PFSK-1 (cell line): ENCODE data around the gene CDC40.

ENCODE experiments used
- FOXP2 ChIP-seq: optimal IDR thresholded peaks from 2 replicates; pipeline ENCODE3; 2011; ENCODE audit warnings: borderline replicate concordance, control low read depth, inconsistent platforms; ENCODE audit not compliant: insufficient read depth; ENCODE audit errors: extremely low read length, extremely low read depth
- POLR2AphosphoS5 ChIP-seq: IDR thresholded peaks from 2 replicates; pipeline ENCODE4 v1.6.1; 2012; ENCODE audit warnings: low read depth, mild to moderate bottlenecking, control low read depth, low read length, moderate library complexity
- SIN3A ChIP-seq: IDR thresholded peaks from 2 replicates; pipeline ENCODE4 v1.6.1; 2012; ENCODE audit warnings: mild to moderate bottlenecking, low read length, moderate library complexity, borderline replicate concordance; ENCODE audit not compliant: insufficient read depth
- TAF1 ChIP-seq: IDR thresholded peaks from 2 replicates; pipeline ENCODE4 v1.6.1; 2012; ENCODE audit warnings: low read length, control low read depth, borderline replicate concordance; ENCODE audit not compliant: insufficient read depth
- TF ChIP-seq, protein P1 (sequence below), 2 experiments: IDR thresholded peaks; 2 replicates each; pipeline versions ENCODE4 v1.6.1 to v1.8.0; 2011 to 2012; ENCODE audit warnings: low read depth in 2 of 2, low read length in 2 of 2, control low read depth in 1 of 2, inconsistent platforms in 1 of 2, mild to moderate bottlenecking in 1 of 2, moderate library complexity in 1 of 2; ENCODE audit not compliant: insufficient read depth in 1 of 2

The CDC40 gene

DNA sequence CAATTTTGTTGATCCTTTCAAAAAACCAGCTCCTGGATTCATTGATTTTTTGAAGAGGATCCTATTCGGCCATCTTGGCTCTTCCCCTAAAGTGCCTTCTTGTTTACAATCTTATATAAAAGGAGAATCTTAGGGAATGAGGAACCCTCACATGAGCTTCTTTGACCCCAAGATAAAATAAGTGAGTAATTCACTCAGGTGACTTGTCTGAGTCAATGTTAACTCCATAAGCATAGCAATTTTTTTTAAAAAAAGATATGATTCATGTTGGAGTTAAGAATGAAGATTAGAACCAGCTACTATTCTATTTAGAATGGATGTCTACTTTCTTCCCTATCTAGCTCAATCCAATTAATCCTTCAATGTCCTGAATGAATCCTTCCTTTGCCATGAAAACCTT lies 21.7 kb upstream of the CDC40 start:
- TF ChIP-seq, protein P1, sequence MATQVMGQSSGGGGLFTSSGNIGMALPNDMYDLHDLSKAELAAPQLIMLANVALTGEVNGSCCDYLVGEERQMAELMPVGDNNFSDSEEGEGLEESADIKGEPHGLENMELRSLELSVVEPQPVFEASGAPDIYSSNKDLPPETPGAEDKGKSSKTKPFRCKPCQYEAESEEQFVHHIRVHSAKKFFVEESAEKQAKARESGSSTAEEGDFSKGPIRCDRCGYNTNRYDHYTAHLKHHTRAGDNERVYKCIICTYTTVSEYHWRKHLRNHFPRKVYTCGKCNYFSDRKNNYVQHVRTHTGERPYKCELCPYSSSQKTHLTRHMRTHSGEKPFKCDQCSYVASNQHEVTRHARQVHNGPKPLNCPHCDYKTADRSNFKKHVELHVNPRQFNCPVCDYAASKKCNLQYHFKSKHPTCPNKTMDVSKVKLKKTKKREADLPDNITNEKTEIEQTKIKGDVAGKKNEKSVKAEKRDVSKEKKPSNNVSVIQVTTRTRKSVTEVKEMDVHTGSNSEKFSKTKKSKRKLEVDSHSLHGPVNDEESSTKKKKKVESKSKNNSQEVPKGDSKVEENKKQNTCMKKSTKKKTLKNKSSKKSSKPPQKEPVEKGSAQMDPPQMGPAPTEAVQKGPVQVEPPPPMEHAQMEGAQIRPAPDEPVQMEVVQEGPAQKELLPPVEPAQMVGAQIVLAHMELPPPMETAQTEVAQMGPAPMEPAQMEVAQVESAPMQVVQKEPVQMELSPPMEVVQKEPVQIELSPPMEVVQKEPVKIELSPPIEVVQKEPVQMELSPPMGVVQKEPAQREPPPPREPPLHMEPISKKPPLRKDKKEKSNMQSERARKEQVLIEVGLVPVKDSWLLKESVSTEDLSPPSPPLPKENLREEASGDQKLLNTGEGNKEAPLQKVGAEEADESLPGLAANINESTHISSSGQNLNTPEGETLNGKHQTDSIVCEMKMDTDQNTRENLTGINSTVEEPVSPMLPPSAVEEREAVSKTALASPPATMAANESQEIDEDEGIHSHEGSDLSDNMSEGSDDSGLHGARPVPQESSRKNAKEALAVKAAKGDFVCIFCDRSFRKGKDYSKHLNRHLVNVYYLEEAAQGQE (IDR thresholded peaks at IDR 0.05; ENCODE audit: insufficient read depth in 1 of 2, low read depth in 2 of 2, low read length in 2 of 2), result no peak
- no peak for TF ChIP-seq TAF1
- no peak for TF ChIP-seq POLR2AphosphoS5
- TF ChIP-seq FOXP2, result no peak
- no peak for TF ChIP-seq SIN3A

DNA sequence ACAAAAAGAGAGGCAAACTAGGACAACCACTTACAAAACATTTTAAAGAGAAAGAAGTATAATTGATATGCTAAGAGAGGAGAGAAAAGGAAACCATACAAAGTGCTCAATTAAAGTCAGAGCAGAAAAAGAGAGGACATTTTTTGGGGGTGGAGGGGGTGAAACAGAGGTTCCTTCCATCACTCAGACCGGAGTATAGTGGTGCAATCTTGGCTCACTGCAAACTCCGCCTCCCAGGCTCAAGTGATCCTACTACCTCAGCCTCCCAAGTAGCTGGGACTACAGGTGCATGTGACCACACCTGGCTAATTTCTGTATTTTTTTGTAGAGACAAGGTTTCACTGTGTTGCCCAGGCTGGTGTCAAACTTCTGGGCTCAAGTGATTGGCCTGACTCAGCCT lies 10.1 kb upstream of the CDC40 start:
- TF ChIP-seq, protein P1 (IDR thresholded peaks at IDR 0.05; ENCODE audit: insufficient read depth in 1 of 2, low read depth in 2 of 2, low read length in 2 of 2), result no peak
- TF ChIP-seq FOXP2 (no peak), SIN3A (no peak), POLR2AphosphoS5 (no peak), TAF1 (no peak)

DNA sequence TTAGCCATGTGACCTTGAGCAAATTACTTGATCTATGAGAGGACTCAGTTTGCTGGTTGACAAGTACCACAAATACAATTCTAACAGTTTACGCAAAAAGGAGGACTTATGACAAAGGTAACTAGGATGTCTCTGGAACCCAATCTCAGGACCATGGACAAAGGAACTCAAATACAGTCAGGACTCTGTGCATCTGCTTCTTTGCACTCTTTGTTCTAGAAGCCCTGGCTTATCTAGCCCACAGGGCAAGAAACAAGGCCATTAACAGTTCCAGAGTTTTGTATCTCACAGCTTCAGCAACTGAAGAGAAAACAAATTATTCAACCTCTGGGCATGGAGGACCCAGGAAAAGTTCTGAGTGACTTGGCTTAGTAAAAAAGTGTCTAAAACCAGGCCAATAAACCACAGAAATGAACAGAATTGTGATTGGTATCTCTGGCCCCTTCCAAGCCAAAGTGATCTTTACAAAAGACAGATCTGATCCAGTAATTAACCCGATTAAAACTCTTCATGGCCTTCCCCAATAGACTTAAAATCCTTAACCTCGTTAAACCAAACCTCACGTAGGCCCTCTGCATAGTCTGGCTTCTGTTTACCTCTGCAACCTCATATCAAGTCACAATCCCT lies 6.6 kb upstream of the CDC40 start:
- no peak for TF ChIP-seq POLR2AphosphoS5
- TF ChIP-seq, protein P1 (IDR thresholded peaks at IDR 0.05; ENCODE audit: insufficient read depth in 1 of 2, low read depth in 2 of 2, low read length in 2 of 2), result peak; percentile 83 to 93
- no peak for TF ChIP-seq FOXP2

DNA sequence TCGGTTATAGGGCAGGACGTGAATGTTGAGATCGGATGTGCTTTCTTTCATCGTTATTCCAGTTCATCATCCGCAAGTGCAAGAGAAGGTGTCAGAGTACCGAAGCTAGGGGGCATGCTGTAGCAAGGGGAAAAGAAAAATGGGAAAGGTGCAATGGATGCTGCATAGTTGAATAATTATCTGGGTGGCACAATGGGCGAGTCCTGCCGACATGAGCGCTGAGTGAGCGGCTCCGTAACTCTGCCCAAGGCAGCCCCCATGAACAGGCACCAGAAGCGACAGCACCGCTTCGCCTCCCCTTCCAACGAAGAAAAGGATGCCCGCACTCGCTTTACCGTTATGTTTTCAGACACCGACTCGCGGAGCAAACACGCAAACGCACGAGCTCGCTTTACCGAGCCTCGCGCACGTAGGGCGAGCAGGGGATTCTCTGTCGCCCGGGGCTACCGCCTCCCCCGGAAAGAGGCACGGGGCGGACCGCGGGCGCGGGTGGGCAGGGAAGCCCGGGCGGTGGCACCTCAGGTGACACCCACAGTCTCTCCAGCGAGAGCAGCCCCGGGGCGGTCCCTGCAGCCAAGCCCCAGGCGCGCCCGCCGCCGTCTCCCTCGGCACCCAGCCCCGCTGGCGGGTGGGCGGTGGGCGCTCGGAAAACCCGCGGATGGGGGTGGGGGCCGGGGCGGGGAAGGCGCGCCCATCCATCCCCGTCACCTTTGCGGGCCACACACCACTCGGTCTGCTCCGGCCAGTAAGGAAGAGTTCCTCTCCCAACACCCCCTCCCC lies 1.4 kb upstream of the CDC40 start:
- TF ChIP-seq POLR2AphosphoS5, result no peak
- no peak for TF ChIP-seq TAF1
- no peak for TF ChIP-seq FOXP2
- TF ChIP-seq, protein P1 (IDR thresholded peaks at IDR 0.05; ENCODE audit: insufficient read depth in 1 of 2, low read depth in 2 of 2, low read length in 2 of 2), result no peak
- TF ChIP-seq SIN3A, result 0 out of 2 replicates have a peak, but pooled peaks have one; percentile 10
